Measurements from ENCODE around the gene ANKUB1. TPM values are rescaled to one million over a fixed set of nuclear protein-coding genes. Genes with fewer than 3 reads are reported as not detected.
"Not testable (repeated sequence)": the region's sequence is repeated elsewhere in the genome, so short reads cannot be mapped to it uniquely, and the experiment has no call there.

The ANKUB1 gene
- not detected in 2 replicates for total RNA-seq

GRCh38 chr3:149792452-149793270 is at the start of gene ANKUB1:
Gene ANKUB1, minus strand, starts transcription at chr3:149792554. Its CDS starts 188 bp downstream, at chr3:149792366.
- no peaks in the 10 kb centered on the region for H3K4me1 Mint-ChIP-seq (ENCODE audit: low read depth)
- intact Hi-C loops (cut with micrococcal nuclease) = no loop called here
- DNase-seq (ENCODE audit: low spot score) = no peak
- peaks cover 16% of the 10 kb centered on the region for H3K27me3 Mint-ChIP-seq (ENCODE audit: insufficient read depth)
- H3K4me3 Mint-ChIP-seq = no peak within 1 kb of the TSS
- H3K9me3 Mint-ChIP-seq = no peaks in the 10 kb centered on the region
- H3K27ac Mint-ChIP-seq = no peak within 1 kb of the TSS
- no peaks in the 10 kb centered on the region for H3K36me3 Mint-ChIP-seq (ENCODE audit: low read depth)

GRCh38 chr3:149839896-149840295 is 47.5 kb upstream of the ANKUB1 start:
- Mint-ChIP-seq H3K27ac (no peak overlapping the region), H3K27me3 (ENCODE audit: insufficient read depth) (no peaks in the 10 kb centered on the region), H3K4me3 (no peak overlapping the region), H3K36me3 (ENCODE audit: low read depth) (peaks cover 16% of the 10 kb centered on the region), H3K4me1 (ENCODE audit: low read depth) (peaks cover 10% of the 10 kb centered on the region), H3K9me3 (peaks cover 33% of the 10 kb centered on the region)
- no peak for DNase-seq (ENCODE audit: low spot score)
- intact Hi-C loops (cut with micrococcal nuclease) = no loop called here

GRCh38 chr3:149839469-149839868 is 47.1 kb upstream of the ANKUB1 start:
- H3K36me3 Mint-ChIP-seq (ENCODE audit: low read depth) = peaks cover 20% of the 10 kb centered on the region
- H3K27me3 Mint-ChIP-seq (ENCODE audit: insufficient read depth); H3K4me3 Mint-ChIP-seq; intact Hi-C loops (cut with micrococcal nuclease); H3K4me1 Mint-ChIP-seq (ENCODE audit: low read depth); DNase-seq (ENCODE audit: low spot score); H3K27ac Mint-ChIP-seq: not testable (repeated sequence)
- H3K9me3 Mint-ChIP-seq = peaks cover 37% of the 10 kb centered on the region

GRCh38 chr3:149838491-149838890 is 46.1 kb upstream of the ANKUB1 start:
- peaks cover 47% of the 10 kb centered on the region for H3K9me3 Mint-ChIP-seq
- H3K27ac Mint-ChIP-seq; H3K4me1 Mint-ChIP-seq (ENCODE audit: low read depth); intact Hi-C loops (cut with micrococcal nuclease); H3K4me3 Mint-ChIP-seq; DNase-seq (ENCODE audit: low spot score); H3K27me3 Mint-ChIP-seq (ENCODE audit: insufficient read depth): not testable (repeated sequence)
- peaks cover 20% of the 10 kb centered on the region for H3K36me3 Mint-ChIP-seq (ENCODE audit: low read depth)

GRCh38 chr3:149833241-149833640 is 40.9 kb upstream of the ANKUB1 start:
- DNase-seq (ENCODE audit: low spot score) = no peak
- intact Hi-C loops (cut with micrococcal nuclease) = no loop called here
- Mint-ChIP-seq H3K4me1 (ENCODE audit: low read depth) (no peaks in the 10 kb centered on the region), H3K27ac (no peak overlapping the region), H3K4me3 (no peak overlapping the region), H3K36me3 (ENCODE audit: low read depth) (peaks cover 37% of the 10 kb centered on the region), H3K9me3 (peaks cover 81% of the 10 kb centered on the region), H3K27me3 (ENCODE audit: insufficient read depth) (no peaks in the 10 kb centered on the region)

- H3K9me3 Mint-ChIP-seq = peaks cover 70% of the 10 kb centered on the region
These were observed 39.7 kb upstream of the ANKUB1 start for GRCh38 chr3:149832086-149832485.

GRCh38 chr3:149831321-149831720 is 39.0 kb upstream of the ANKUB1 start:
- no peak overlapping the region for H3K27ac Mint-ChIP-seq
- H3K9me3 Mint-ChIP-seq = peaks cover 64% of the 10 kb centered on the region
- H3K4me3 Mint-ChIP-seq = no peak overlapping the region
- DNase-seq (ENCODE audit: low spot score) = no peak
- no peaks in the 10 kb centered on the region for H3K27me3 Mint-ChIP-seq (ENCODE audit: insufficient read depth)
- peaks cover 27% of the 10 kb centered on the region for H3K36me3 Mint-ChIP-seq (ENCODE audit: low read depth)
- intact Hi-C loops (cut with micrococcal nuclease) = no loop called here
- H3K4me1 Mint-ChIP-seq (ENCODE audit: low read depth) = no peaks in the 10 kb centered on the region

More at GRCh38 chr3:149832086-149832485, 39.7 kb upstream of the ANKUB1 start:
- Mint-ChIP-seq H3K4me1 (ENCODE audit: low read depth) (no peaks in the 10 kb centered on the region), H3K36me3 (ENCODE audit: low read depth) (peaks cover 27% of the 10 kb centered on the region), H3K4me3 (no peak overlapping the region), H3K27me3 (ENCODE audit: insufficient read depth) (no peaks in the 10 kb centered on the region), H3K27ac (no peak overlapping the region)
- intact Hi-C loops (cut with micrococcal nuclease) = no loop called here
- no peak for DNase-seq (ENCODE audit: low spot score)

- H3K4me1 Mint-ChIP-seq (ENCODE audit: low read depth) = no peaks in the 10 kb centered on the region
- H3K36me3 Mint-ChIP-seq (ENCODE audit: low read depth) = peaks cover 27% of the 10 kb centered on the region
- H3K27me3 Mint-ChIP-seq (ENCODE audit: insufficient read depth) = no peaks in the 10 kb centered on the region
- intact Hi-C loops (cut with micrococcal nuclease) = no loop called here
- DNase-seq (ENCODE audit: low spot score) = no peak
- H3K27ac Mint-ChIP-seq = no peak overlapping the region
- peaks cover 60% of the 10 kb centered on the region for H3K9me3 Mint-ChIP-seq
- H3K4me3 Mint-ChIP-seq = no peak overlapping the region
These were observed 38.5 kb upstream of the ANKUB1 start for GRCh38 chr3:149830902-149831301.

- H3K4me1 Mint-ChIP-seq (ENCODE audit: low read depth); H3K27ac Mint-ChIP-seq; H3K4me3 Mint-ChIP-seq; intact Hi-C loops (cut with micrococcal nuclease); DNase-seq (ENCODE audit: low spot score); H3K27me3 Mint-ChIP-seq (ENCODE audit: insufficient read depth): not testable (repeated sequence)
- H3K9me3 Mint-ChIP-seq = peaks cover 50% of the 10 kb centered on the region
- peaks cover 24% of the 10 kb centered on the region for H3K36me3 Mint-ChIP-seq (ENCODE audit: low read depth)
These were observed 37.3 kb upstream of the ANKUB1 start for GRCh38 chr3:149829631-149830030.

GRCh38 chr3:149828390-149828789 is 36.0 kb upstream of the ANKUB1 start:
- Mint-ChIP-seq H3K9me3 (peaks cover 41% of the 10 kb centered on the region), H3K36me3 (ENCODE audit: low read depth) (peaks cover 24% of the 10 kb centered on the region), H3K27me3 (ENCODE audit: insufficient read depth) (no peaks in the 10 kb centered on the region), H3K4me3 (no peak overlapping the region), H3K4me1 (ENCODE audit: low read depth) (no peaks in the 10 kb centered on the region), H3K27ac (no peak overlapping the region)
- intact Hi-C loops (cut with micrococcal nuclease) = no loop called here
- DNase-seq (ENCODE audit: low spot score) = no peak

GRCh38 chr3:149826636-149827035 is 34.3 kb upstream of the ANKUB1 start:
- H3K27ac Mint-ChIP-seq = no peak overlapping the region
- H3K9me3 Mint-ChIP-seq = peaks cover 26% of the 10 kb centered on the region
- intact Hi-C loops (cut with micrococcal nuclease) = no loop called here
- peaks cover 17% of the 10 kb centered on the region for H3K36me3 Mint-ChIP-seq (ENCODE audit: low read depth)
- H3K27me3 Mint-ChIP-seq (ENCODE audit: insufficient read depth) = no peaks in the 10 kb centered on the region
- no peak overlapping the region for H3K4me3 Mint-ChIP-seq
- DNase-seq (ENCODE audit: low spot score) = no peak
- no peaks in the 10 kb centered on the region for H3K4me1 Mint-ChIP-seq (ENCODE audit: low read depth)

GRCh38 chr3:149820183-149820582 is 27.8 kb upstream of the ANKUB1 start:
- no peak for DNase-seq (ENCODE audit: low spot score)
- H3K9me3 Mint-ChIP-seq = peaks cover 3% of the 10 kb centered on the region
- peaks cover 17% of the 10 kb centered on the region for H3K36me3 Mint-ChIP-seq (ENCODE audit: low read depth)
- peaks cover 41% of the 10 kb centered on the region for H3K4me1 Mint-ChIP-seq (ENCODE audit: low read depth)
- H3K27ac Mint-ChIP-seq = no peak overlapping the region
- intact Hi-C loops (cut with micrococcal nuclease) = no loop called here
- no peaks in the 10 kb centered on the region for H3K27me3 Mint-ChIP-seq (ENCODE audit: insufficient read depth)
- no peak overlapping the region for H3K4me3 Mint-ChIP-seq

GRCh38 chr3:149819432-149819831 is 27.1 kb upstream of the ANKUB1 start:
- intact Hi-C loops (cut with micrococcal nuclease) = loop anchor here (10.0 kb wide), 1 partner anchor 785 kb away; the partner anchor contains the start of gene SELENOT
- H3K27me3 Mint-ChIP-seq (ENCODE audit: insufficient read depth) = no peaks in the 10 kb centered on the region
- peaks cover 18% of the 10 kb centered on the region for H3K36me3 Mint-ChIP-seq (ENCODE audit: low read depth)
- peaks cover 3% of the 10 kb centered on the region for H3K9me3 Mint-ChIP-seq
- H3K4me1 Mint-ChIP-seq (ENCODE audit: low read depth) = peaks cover 48% of the 10 kb centered on the region
- no peak overlapping the region for H3K27ac Mint-ChIP-seq
- no peak for DNase-seq (ENCODE audit: low spot score)
- no peak overlapping the region for H3K4me3 Mint-ChIP-seq
